Esophagus mucosa (tissue), 1 donor: Measurements from ENCODE around the gene KIF1C. TPM values are rescaled to one million over a fixed set of nuclear protein-coding genes. Genes with fewer than 3 reads are reported as not detected.
"Not testable (repeated sequence)": the region's sequence is repeated elsewhere in the genome, so short reads cannot be mapped to it uniquely, and the experiment has no call there.

Source experiments
- ATAC-seq: fragments of 200-7000 bp; cut with Tn5 transposase; one replicate; pipeline ENCODE4 v1.9.1; 2020
- total RNA-seq: library from RNA; stranded (reverse); gene quantifications from one replicate; pipeline ENCODE4 v1.2.4, GENCODE V29; 2023
- donor health status: DM: yes; HTN: yes; CAD: no.

KIF1C gene
- total RNA-seq, 1 donor from 2014 or later = 95.4 TPM

DNA sequence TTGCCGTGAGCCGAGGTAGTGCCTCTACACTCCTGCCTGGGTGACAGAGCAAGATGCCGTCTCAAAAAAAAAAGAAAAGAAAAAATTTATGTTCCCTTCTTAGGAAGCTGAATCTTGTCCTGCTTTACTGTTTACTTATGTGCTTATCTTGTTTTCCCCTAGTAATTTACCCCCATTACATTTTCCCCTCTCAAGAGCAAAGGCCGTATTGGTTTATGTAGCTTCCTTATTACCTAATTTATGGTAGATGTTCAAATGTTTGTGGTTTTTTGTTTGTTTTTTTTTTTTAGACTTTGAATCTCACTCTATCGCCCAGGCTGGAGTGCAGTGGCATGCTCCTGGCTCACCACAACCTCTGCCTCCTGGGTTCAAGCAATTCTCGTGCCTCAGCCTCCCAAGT lies 47.7 kb downstream of the KIF1C start:
- no peak for ATAC-seq

- ATAC-seq = no peak
Measured at GRCh38 chr17:5047446-5047845, 49.7 kb downstream of the KIF1C start.

DNA sequence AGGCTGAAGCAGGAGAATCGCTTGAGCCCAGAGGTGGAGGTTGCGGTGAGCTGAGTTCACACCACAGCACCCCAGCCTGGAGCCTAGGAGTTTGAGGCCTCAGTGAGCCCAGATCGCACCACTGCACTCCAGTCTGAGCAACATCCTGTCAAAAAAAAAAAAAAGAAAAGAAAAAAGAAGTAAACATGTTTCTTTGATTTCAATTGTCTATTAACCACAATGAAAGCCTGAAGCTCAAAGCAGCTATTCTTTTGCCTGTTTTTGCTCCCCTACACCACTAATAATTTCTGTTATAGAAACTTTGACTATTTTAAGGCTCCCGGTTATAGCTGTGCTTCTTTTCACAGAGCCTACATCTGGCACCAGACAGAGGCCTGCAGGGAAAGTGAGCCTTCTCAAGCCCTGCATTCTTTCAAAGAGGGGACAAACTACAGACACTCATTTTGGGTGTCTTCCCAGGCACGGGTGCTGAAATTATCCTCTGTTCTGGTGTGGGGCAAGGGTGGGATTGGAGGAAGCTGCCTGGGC lies 51.6 kb downstream of the KIF1C start:
- ATAC-seq = peak; percentile 60

GRCh38 chr17:5050278-5050677 lies 52.5 kb downstream of the KIF1C start:
- ATAC-seq = no peak

DNA sequence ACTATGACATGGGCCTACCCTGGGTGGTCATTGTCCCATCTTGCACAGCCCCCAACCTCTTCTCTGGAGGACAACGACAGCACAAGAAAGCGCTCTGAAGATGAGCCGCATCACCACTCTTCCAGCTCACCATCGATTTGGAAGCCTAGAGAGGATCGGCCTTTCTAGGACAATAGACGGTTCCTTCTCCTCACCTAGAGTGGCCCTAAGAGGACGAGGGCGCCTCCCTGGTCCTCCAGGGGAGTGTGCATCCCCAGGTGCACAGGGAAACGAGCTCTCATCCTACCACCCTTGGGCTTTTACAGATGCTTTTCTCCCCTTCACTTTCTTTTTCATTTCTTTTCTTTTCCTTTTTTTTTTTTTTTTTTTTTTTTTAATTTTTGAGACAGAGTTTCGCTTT lies 57.8 kb downstream of the KIF1C start:
- no peak for ATAC-seq

- no peak for ATAC-seq
Measured at GRCh38 chr17:5065227-5065744, 67.5 kb downstream of the KIF1C start.

DNA sequence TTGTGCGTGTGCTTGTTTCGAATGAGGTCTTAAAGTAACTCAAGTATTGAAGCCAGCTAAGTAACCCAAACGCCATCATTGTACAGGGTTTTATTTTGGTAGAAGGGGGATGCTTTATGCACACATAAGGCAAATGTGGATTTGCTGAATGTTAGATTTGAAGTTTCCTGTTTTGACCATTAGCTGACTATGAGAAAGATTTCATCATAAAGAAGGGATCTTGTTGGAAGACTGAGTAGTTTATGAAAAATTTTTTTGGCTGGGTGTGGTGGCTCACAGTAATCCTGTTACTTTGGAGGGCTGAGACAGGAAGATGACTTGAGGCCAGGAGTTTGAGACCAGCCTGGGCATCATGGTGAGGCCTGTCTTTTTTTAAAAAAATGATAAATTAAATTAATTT lies 70.5 kb downstream of the KIF1C start:
- no peak for ATAC-seq

DNA sequence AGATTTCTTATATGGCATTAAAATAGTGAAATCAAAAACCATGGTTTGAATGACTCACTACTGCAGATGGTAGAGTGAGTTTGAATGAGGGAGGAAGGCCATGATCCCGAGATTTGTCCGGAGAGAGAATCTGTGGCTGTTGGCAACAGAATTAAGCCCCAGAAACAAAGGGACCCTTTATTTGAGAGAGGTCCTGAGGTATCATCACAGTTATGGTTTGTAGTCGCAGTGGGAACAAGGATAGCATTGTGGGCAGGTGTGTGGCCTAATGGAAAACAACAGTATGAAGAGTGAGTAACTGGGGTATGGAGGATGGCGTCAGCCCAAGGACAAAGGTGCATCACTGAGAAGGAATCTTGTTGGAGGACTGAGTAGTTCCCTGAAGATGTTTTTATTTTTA lies 72.0 kb downstream of the KIF1C start:
- ATAC-seq = no peak

- not testable (repeated sequence) for ATAC-seq
Measured at GRCh38 chr17:5075472-5075871, 77.7 kb downstream of the KIF1C start.

- ATAC-seq = not testable (repeated sequence)
Measured at GRCh38 chr17:5077275-5077674, 79.5 kb downstream of the KIF1C start.

GRCh38 chr17:5077781-5078105 lies 80.0 kb downstream of the KIF1C start:
- ATAC-seq = no peak

Other genes starting within 250 kb of the KIF1C start
- not detected for gene TM4SF5, start 226.1 kb upstream of the KIF1C start, total RNA-seq
- 2.3 TPM for gene VMO1, start 211.6 kb upstream of the KIF1C start, total RNA-seq
- not detected for gene GLTPD2, start 209.0 kb upstream of the KIF1C start, total RNA-seq
- 131 TPM for gene PSMB6, start 201.8 kb upstream of the KIF1C start, total RNA-seq
- 117 TPM for gene PLD2, start 190.8 kb upstream of the KIF1C start, total RNA-seq
- gene MINK1, start 164.6 kb upstream of the KIF1C start, total RNA-seq = 124 TPM
- gene C17orf107, start 98.4 kb upstream of the KIF1C start, total RNA-seq = 1.3 TPM
- 0.32 TPM for gene CHRNE, start 94.9 kb upstream of the KIF1C start, total RNA-seq
- not detected for gene GP1BA, start 65.7 kb upstream of the KIF1C start, total RNA-seq
- 42.4 TPM for gene SLC25A11, start 57.9 kb upstream of the KIF1C start, total RNA-seq
- gene RNF167, start 57.7 kb upstream of the KIF1C start, total RNA-seq = 79.2 TPM
- gene PFN1, start 49.4 kb upstream of the KIF1C start, total RNA-seq = 455 TPM
- 1.5 TPM for gene ENO3, start 46.8 kb upstream of the KIF1C start, total RNA-seq
- 65.7 TPM for gene SPAG7, start 30.1 kb upstream of the KIF1C start, total RNA-seq
- gene CAMTA2, start 10.3 kb upstream of the KIF1C start, total RNA-seq = 23.8 TPM
- not detected for gene INCA1, start 428 bp upstream of the KIF1C start, total RNA-seq
- gene SLC52A1, start 37.5 kb downstream of the KIF1C start, total RNA-seq = 0.68 TPM
- 1.8 TPM for gene ZFP3, start 80.5 kb downstream of the KIF1C start, total RNA-seq
- gene ZNF232, start 113.9 kb downstream of the KIF1C start, total RNA-seq = 3.1 TPM
- gene USP6, start 118.1 kb downstream of the KIF1C start, total RNA-seq = not detected
- gene ZNF594, start 193.9 kb downstream of the KIF1C start, total RNA-seq = 1.8 TPM
- gene SCIMP, start 236.9 kb downstream of the KIF1C start, total RNA-seq = 0.72 TPM